T-helper 1 cell treated with Interleukin-12 subunit alpha and Interleukin-12 subunit beta and Interleukin-4 antibody, amounts not matched to agents 30 μg/mL and 1 μg/mL, for 36 hours (primary cell): Measurements from ENCODE around the gene TEP1.
A peak's percentile ranks its signal among the peaks of the same experiment; 100 is the strongest.

ENCODE experiments used
- H3K27ac Mint-ChIP-seq: one replicate; pipeline ENCODE4 v1.8.0; 2021; ENCODE audit warnings: mild to moderate bottlenecking, mixed read lengths
- H3K27me3 Mint-ChIP-seq: one replicate; pipeline ENCODE4 v1.8.0; 2021; ENCODE audit warnings: low read depth, mixed read lengths
- H3K36me3 Mint-ChIP-seq: one replicate; pipeline ENCODE4 v1.8.0; 2021; ENCODE audit warnings: low read depth, mixed read lengths
- H3K4me1 Mint-ChIP-seq: one replicate; pipeline ENCODE4 v1.8.0; 2021; ENCODE audit warnings: low read depth, mixed read lengths
- H3K4me3 Mint-ChIP-seq: one replicate; pipeline ENCODE4 v1.8.0; 2021; ENCODE audit warnings: mild to moderate bottlenecking, moderate library complexity, mixed read lengths
- H3K9me3 Mint-ChIP-seq: one replicate; pipeline ENCODE4 v1.8.0; 2021; ENCODE audit warnings: mixed read lengths

Gene TEP1

GRCh38 chr14:20327005-20327869, 86.1 kb downstream of the TEP1 start:
- Mint-ChIP-seq H3K27me3 (no peaks in the 10 kb centered on the region), H3K4me3 (peak overlapping the region; percentile 3), H3K4me1 (peaks cover 34% of the 10 kb centered on the region), H3K36me3 (peaks cover 17% of the 10 kb centered on the region), H3K27ac (peak overlapping the region; percentile 13), H3K9me3 (no peaks in the 10 kb centered on the region)

- Mint-ChIP-seq H3K27ac (no peak overlapping the region), H3K36me3 (peaks cover 29% of the 10 kb centered on the region), H3K4me1 (no peaks in the 10 kb centered on the region)
Observed at GRCh38 chr14:20317720-20318119, 95.6 kb downstream of the TEP1 start.

More at GRCh38 chr14:20317720-20318119, 95.6 kb downstream of the TEP1 start:
- no peaks in the 10 kb centered on the region for H3K9me3 Mint-ChIP-seq
- no peaks in the 10 kb centered on the region for H3K27me3 Mint-ChIP-seq
- H3K4me3 Mint-ChIP-seq: no peak overlapping the region
